Stimulated activated CD8-positive, alpha-beta memory T cell treated with anti-CD3 and anti-CD28 coated beads, Interleukin-12 subunit alpha, Interleukin-12 subunit beta, amount 100 ng/mL, for 24 hours (primary cell): ENCODE results near the gene PPIL4.

Experiments used
- DNase-seq: peaks from one replicate; pipeline ENCODE4 v3.0.0-alpha.2; 2020; ENCODE audit errors: extremely low read depth

PPIL4 gene

GRCh38 chr6:149545754-149546471 is at the start of gene PPIL4:
TSS of gene PPIL4 (minus strand) at chr6:149546043. CDS start at chr6:149546005, 38 bp downstream.
- DNase-seq = peak; percentile 96

- DNase-seq = no peak
Observed at GRCh38 chr6:149593408-149593807, 47.6 kb upstream of the PPIL4 start.

- no peak for DNase-seq
Observed at GRCh38 chr6:149592983-149593382, 47.1 kb upstream of the PPIL4 start.

- DNase-seq = no peak
Observed at GRCh38 chr6:149586149-149586548, 40.3 kb upstream of the PPIL4 start.

- no peak for DNase-seq
Observed at GRCh38 chr6:149581349-149581748, 35.5 kb upstream of the PPIL4 start.

GRCh38 chr6:149580880-149581279 is 35.0 kb upstream of the PPIL4 start:
- DNase-seq = no peak

- no peak for DNase-seq
Observed at GRCh38 chr6:149567945-149568585, 22.2 kb upstream of the PPIL4 start.

- DNase-seq = no peak
Observed at GRCh38 chr6:149567194-149567586, 21.3 kb upstream of the PPIL4 start.

GRCh38 chr6:149566410-149567193 is 20.8 kb upstream of the PPIL4 start:
- no peak for DNase-seq

- DNase-seq = peak; percentile 87
Observed at GRCh38 chr6:149565527-149566409, 19.9 kb upstream of the PPIL4 start, which contains the start of gene GINM1. TSS of gene GINM1 (plus strand) at chr6:149566375. CDS start at chr6:149566415, 40 bp downstream.

- DNase-seq = no peak
Observed at GRCh38 chr6:149563928-149564325, 18.1 kb upstream of the PPIL4 start.

- DNase-seq = no peak
Observed at GRCh38 chr6:149563203-149563927, 17.5 kb upstream of the PPIL4 start.

GRCh38 chr6:149560736-149561135 is 14.9 kb upstream of the PPIL4 start:
- no peak for DNase-seq

- DNase-seq = no peak
Observed at GRCh38 chr6:149559389-149559788, 13.5 kb upstream of the PPIL4 start.

GRCh38 chr6:149558029-149558428 is 12.2 kb upstream of the PPIL4 start:
- DNase-seq = no peak

GRCh38 chr6:149551920-149552319 is 6.1 kb upstream of the PPIL4 start:
- no peak for DNase-seq

GRCh38 chr6:149545258-149545753 is 537 bp downstream of the PPIL4 start:
- no peak for DNase-seq

- no peak for DNase-seq
Observed at GRCh38 chr6:149544646-149545257, 1.1 kb downstream of the PPIL4 start.

- no peak for DNase-seq
Observed at GRCh38 chr6:149541139-149541538, 4.7 kb downstream of the PPIL4 start.

- no peak for DNase-seq
Observed at GRCh38 chr6:149534742-149535141, 11.1 kb downstream of the PPIL4 start.
